HepG2 (cell line): ENCODE data around the gene MYCBPAP. TPM values are rescaled to one million over a fixed set of nuclear protein-coding genes. Genes with fewer than 3 reads are reported as not detected.

ENCODE experiments used
- ETV5 ChIP-seq: IDR thresholded peaks from 2 replicates; pipeline ENCODE4 v1.6.1; 2018; ENCODE audit warnings: missing biosample characterization, missing genetic modification reagents, inconsistent platforms, borderline replicate concordance
- ETV6 ChIP-seq: sonication (generic); formaldehyde crosslinking; conservative IDR thresholded peaks from 2 replicates; pipeline ENCODE4 v1.4.0; 2020; ENCODE audit warnings: missing genetic modification reagents
- FOXK1 ChIP-seq: sonication (generic); formaldehyde crosslinking; IDR thresholded peaks from 2 replicates; pipeline ENCODE4 v1.4.0; 2020; ENCODE audit warnings: low read depth, missing genetic modification reagents, borderline replicate concordance
- HDAC1 ChIP-seq: sonication (generic); formaldehyde crosslinking; IDR thresholded peaks from 2 replicates; pipeline ENCODE4 v1.5.1; 2020; ENCODE audit warnings: mild to moderate bottlenecking, missing genetic modification reagents
- JUNB ChIP-seq: sonication (generic); formaldehyde crosslinking; IDR thresholded peaks from 2 replicates; pipeline ENCODE4 v1.8.0; 2022; ENCODE audit warnings: missing genetic modification reagents, mild to moderate bottlenecking, borderline replicate concordance
- MTF2 ChIP-seq: sonication (generic); formaldehyde crosslinking; IDR thresholded peaks from 2 replicates; pipeline ENCODE4 v1.5.0; 2020; ENCODE audit warnings: missing genetic modification reagents, borderline replicate concordance
- SRY ChIP-seq: sonication (generic); formaldehyde crosslinking; IDR thresholded peaks from 2 replicates; pipeline ENCODE4 v1.8.0; 2022; ENCODE audit warnings: mild to moderate bottlenecking, missing genetic modification reagents
- TCF12 ChIP-seq, 2 experiments: fragments of 450-650 bp in 1 of 2; sonication (generic) in 1 of 2; formaldehyde crosslinking in 1 of 2; IDR thresholded peaks; 2 replicates each; pipeline versions ENCODE4 v1.6.1 to v1.8.0; 2017 to 2022; ENCODE audit warnings: antibody characterized with exemption in 1 of 2, mild to moderate bottlenecking in 1 of 2, missing genetic modification reagents in 1 of 2, moderate library complexity in 1 of 2
- ZFX ChIP-seq: sonication (generic); formaldehyde crosslinking; IDR thresholded peaks from 2 replicates; pipeline ENCODE4 v1.4.0; 2020; ENCODE audit warnings: mild to moderate bottlenecking, low read depth, missing genetic modification reagents, moderate library complexity
- ZNF501 ChIP-seq: sonication (generic); formaldehyde crosslinking; IDR thresholded peaks from 2 replicates; pipeline ENCODE4 v1.5.1; 2020; ENCODE audit warnings: mild to moderate bottlenecking, moderate library complexity, missing genetic modification reagents
- ZNF558 ChIP-seq: sonication (generic); formaldehyde crosslinking; IDR thresholded peaks from 2 replicates; pipeline ENCODE4 v1.9.0; 2022; ENCODE audit warnings: mild to moderate bottlenecking, missing genetic modification reagents, borderline replicate concordance
- ZNF781 ChIP-seq: sonication (generic); formaldehyde crosslinking; IDR thresholded peaks from 2 replicates; pipeline ENCODE4 v1.5.1; 2020; ENCODE audit warnings: borderline replicate concordance, mild to moderate bottlenecking, missing genetic modification reagents; ENCODE audit errors: not compliant biosample characterization
- ZNF891 ChIP-seq: sonication (generic); formaldehyde crosslinking; IDR thresholded peaks from 2 replicates; pipeline ENCODE4 v1.5.0; 2020; ENCODE audit warnings: mild to moderate bottlenecking, missing genetic modification reagents
- polyA plus RNA-seq, 8 experiments: library from polyadenylated mRNA; depleted of rRNA in 3 of 8; stranded (reverse) in 7 of 8; unstranded in 1 of 8; fragments of >200 nt; fragmentation: Illumina TruSeq in 4 of 8; extraction: Trizol in 4 of 8; gene quantifications; 2 replicates each; pipeline versions ENCODE4 v1.2.1 to v1.2.3, GENCODE V29; 2011 to 2016; ENCODE audit warnings: low read depth in 4 of 8, missing spikeins in 1 of 8, mixed read lengths in 1 of 8; ENCODE audit not compliant: insufficient read depth in 1 of 8
- total RNA-seq, 5 experiments: library from RNA; depleted of rRNA; stranded (reverse); fragments of >200 nt; fragmentation: Illumina TruSeq; extraction: Trizol; gene quantifications; 2 replicates each; pipeline ENCODE4 v1.2.3, GENCODE V29; 2016; ENCODE audit warnings: low read depth in 1 of 5
- TF ChIP-seq, protein P1 (sequence below): sonication (generic); formaldehyde crosslinking; conservative IDR thresholded peaks from 2 replicates; pipeline ENCODE4 v1.4.0; 2020; ENCODE audit warnings: missing genetic modification reagents
- TF ChIP-seq, protein P2 (sequence below): IDR thresholded peaks from 2 replicates; pipeline ENCODE4 v1.6.1; 2016; ENCODE audit warnings: mild to moderate bottlenecking, missing biosample characterization, missing genetic modification reagents
- TF ChIP-seq, protein P3 (sequence below): sonication (generic); formaldehyde crosslinking; IDR thresholded peaks from 2 replicates; pipeline ENCODE4 v1.4.0; 2020; ENCODE audit warnings: missing genetic modification reagents
- TF ChIP-seq, protein P4 (sequence below): sonication (generic); formaldehyde crosslinking; conservative IDR thresholded peaks from 2 replicates; pipeline ENCODE4 v1.8.0; 2022; ENCODE audit warnings: missing genetic modification reagents
- TF ChIP-seq, protein P5 (sequence below): sonication (generic); formaldehyde crosslinking; IDR thresholded peaks from 2 replicates; pipeline ENCODE4 v1.4.0; 2020; ENCODE audit warnings: missing genetic modification reagents
- TF ChIP-seq, protein P6 (sequence below): sonication (generic); formaldehyde crosslinking; IDR thresholded peaks from 2 replicates; pipeline ENCODE4 v1.9.0; 2022; ENCODE audit warnings: missing genetic modification reagents, mild to moderate bottlenecking, borderline replicate concordance

MYCBPAP gene
- total and polyA plus RNA-seq, 2 of the 13 experiments (the other 11 are each of a cell fraction or from before 2014, with no cell fraction given): 0.22 to 0.24 TPM

DNA sequence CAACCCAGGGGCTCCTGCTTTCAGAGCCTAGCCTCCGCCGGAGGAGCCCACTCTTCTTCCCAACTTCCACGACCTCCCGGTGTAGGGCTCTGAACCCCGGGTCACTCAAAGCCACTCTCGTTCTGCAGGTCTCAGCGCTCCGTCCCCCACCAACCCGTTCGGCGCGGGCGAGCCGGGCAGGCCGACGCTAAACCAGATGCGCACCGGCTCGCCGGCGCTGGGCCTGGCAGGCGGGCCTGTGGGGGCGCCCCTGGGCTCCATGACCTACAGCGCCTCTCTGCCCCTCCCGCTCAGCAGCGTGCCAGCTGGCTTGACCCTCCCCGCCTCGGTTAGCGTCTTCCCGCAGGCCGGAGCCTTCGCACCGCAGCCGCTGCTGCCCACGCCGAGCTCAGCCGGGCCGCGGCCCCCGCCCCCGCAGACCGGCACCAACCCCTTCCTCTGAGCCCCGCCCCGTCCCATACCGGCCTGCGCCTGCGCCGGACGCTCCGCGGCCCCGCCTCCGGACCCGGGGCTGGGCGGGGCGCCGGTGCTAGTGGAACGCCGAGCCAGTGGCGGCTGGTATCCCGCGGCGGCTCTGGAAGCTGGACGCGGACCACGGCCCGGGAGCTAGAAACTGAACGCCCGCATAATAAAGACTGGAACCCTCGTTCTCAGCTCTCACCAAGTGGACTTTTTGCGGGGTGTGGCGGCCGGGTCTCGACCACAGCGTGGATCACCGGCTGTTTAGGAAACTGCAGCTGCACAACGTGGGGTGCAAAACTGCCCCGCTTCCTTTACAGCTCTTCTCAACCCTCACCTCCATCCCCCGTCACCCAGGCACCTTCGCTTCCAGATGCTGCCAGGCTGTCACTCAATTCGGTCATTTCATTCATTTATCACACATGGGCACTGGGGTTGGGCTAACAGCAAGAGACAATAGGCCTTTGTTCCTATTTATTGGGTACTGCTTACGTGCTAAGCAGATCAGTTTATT, 33.8 kb downstream of the MYCBPAP start (continued):
- TF ChIP-seq ETV5 (no peak; the same call in 1 of the 2 replicates), ZNF558 (CRISPR knock-in tag) (peak; percentile 95; the same call in 1 of the 2 replicates), FOXK1 (CRISPR knock-in tag) (0 out of 2 replicates have a peak, but pooled peaks have one; percentile 14), ZNF891 (CRISPR knock-in tag) (peak; percentile 81; the same call in 1 of the 2 replicates), HDAC1 (CRISPR knock-in tag) (peak; percentile 37; the same call in 1 of the 2 replicates), MTF2 (CRISPR knock-in tag) (peak; percentile 47; the same call in 1 of the 2 replicates), JUNB (CRISPR knock-in tag) (peak; percentile 28; the same call in 1 of the 2 replicates), ETV6 (CRISPR knock-in tag) (peak; percentile 79), ZNF781 (no peak), ZNF501 (CRISPR knock-in tag) (peak; percentile 80; the same call in 1 of the 2 replicates), SRY (peak; percentile 58), ZFX (CRISPR knock-in tag) (peak; percentile 97), TCF12 (IDR thresholded peaks at IDR 0.05) (no peak), TCF12 (CRISPR knock-in tag; IDR thresholded peaks at IDR 0.05) (peak; percentile 90; the same call in 1 of the 2 replicates)
- TF ChIP-seq, protein P1, sequence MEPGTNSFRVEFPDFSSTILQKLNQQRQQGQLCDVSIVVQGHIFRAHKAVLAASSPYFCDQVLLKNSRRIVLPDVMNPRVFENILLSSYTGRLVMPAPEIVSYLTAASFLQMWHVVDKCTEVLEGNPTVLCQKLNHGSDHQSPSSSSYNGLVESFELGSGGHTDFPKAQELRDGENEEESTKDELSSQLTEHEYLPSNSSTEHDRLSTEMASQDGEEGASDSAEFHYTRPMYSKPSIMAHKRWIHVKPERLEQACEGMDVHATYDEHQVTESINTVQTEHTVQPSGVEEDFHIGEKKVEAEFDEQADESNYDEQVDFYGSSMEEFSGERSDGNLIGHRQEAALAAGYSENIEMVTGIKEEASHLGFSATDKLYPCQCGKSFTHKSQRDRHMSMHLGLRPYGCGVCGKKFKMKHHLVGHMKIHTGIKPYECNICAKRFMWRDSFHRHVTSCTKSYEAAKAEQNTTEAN (CRISPR knock-in tag): peak; percentile 73; the same call in 1 of the 2 replicates
- TF ChIP-seq, protein P2, sequence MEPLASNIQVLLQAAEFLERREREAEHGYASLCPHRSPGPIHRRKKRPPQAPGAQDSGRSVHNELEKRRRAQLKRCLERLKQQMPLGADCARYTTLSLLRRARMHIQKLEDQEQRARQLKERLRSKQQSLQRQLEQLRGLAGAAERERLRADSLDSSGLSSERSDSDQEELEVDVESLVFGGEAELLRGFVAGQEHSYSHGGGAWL (CRISPR knock-in tag): peak; percentile 45; the same call in 1 of the 2 replicates
- TF ChIP-seq, protein P3, sequence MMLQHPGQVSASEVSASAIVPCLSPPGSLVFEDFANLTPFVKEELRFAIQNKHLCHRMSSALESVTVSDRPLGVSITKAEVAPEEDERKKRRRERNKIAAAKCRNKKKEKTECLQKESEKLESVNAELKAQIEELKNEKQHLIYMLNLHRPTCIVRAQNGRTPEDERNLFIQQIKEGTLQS (CRISPR knock-in tag): peak; percentile 19; the same call in 1 of the 2 replicates
- TF ChIP-seq, protein P4, sequence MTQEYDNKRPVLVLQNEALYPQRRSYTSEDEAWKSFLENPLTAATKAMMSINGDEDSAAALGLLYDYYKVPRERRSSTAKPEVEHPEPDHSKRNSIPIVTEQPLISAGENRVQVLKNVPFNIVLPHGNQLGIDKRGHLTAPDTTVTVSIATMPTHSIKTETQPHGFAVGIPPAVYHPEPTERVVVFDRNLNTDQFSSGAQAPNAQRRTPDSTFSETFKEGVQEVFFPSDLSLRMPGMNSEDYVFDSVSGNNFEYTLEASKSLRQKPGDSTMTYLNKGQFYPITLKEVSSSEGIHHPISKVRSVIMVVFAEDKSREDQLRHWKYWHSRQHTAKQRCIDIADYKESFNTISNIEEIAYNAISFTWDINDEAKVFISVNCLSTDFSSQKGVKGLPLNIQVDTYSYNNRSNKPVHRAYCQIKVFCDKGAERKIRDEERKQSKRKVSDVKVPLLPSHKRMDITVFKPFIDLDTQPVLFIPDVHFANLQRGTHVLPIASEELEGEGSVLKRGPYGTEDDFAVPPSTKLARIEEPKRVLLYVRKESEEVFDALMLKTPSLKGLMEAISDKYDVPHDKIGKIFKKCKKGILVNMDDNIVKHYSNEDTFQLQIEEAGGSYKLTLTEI (CRISPR knock-in tag): no peak
- TF ChIP-seq, protein P5, sequence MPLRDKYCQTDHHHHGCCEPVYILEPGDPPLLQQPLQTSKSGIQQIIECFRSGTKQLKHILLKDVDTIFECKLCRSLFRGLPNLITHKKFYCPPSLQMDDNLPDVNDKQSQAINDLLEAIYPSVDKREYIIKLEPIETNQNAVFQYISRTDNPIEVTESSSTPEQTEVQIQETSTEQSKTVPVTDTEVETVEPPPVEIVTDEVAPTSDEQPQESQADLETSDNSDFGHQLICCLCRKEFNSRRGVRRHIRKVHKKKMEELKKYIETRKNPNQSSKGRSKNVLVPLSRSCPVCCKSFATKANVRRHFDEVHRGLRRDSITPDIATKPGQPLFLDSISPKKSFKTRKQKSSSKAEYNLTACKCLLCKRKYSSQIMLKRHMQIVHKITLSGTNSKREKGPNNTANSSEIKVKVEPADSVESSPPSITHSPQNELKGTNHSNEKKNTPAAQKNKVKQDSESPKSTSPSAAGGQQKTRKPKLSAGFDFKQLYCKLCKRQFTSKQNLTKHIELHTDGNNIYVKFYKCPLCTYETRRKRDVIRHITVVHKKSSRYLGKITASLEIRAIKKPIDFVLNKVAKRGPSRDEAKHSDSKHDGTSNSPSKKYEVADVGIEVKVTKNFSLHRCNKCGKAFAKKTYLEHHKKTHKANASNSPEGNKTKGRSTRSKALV: peak; percentile 95
- TF ChIP-seq, protein P6, sequence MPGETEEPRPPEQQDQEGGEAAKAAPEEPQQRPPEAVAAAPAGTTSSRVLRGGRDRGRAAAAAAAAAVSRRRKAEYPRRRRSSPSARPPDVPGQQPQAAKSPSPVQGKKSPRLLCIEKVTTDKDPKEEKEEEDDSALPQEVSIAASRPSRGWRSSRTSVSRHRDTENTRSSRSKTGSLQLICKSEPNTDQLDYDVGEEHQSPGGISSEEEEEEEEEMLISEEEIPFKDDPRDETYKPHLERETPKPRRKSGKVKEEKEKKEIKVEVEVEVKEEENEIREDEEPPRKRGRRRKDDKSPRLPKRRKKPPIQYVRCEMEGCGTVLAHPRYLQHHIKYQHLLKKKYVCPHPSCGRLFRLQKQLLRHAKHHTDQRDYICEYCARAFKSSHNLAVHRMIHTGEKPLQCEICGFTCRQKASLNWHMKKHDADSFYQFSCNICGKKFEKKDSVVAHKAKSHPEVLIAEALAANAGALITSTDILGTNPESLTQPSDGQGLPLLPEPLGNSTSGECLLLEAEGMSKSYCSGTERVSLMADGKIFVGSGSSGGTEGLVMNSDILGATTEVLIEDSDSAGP (CRISPR knock-in tag): peak; percentile 72
